Retina (tissue), 1 donor: ENCODE results near the gene ASTN2.
"Not testable (repeated sequence)": the region's sequence is repeated elsewhere in the genome, so short reads cannot be mapped to it uniquely, and the experiment has no call there.

Experiments used
- DNase-seq: peaks from one replicate; pipeline ENCODE4 v3.0.0-alpha.2; 2016

Gene ASTN2

DNA sequence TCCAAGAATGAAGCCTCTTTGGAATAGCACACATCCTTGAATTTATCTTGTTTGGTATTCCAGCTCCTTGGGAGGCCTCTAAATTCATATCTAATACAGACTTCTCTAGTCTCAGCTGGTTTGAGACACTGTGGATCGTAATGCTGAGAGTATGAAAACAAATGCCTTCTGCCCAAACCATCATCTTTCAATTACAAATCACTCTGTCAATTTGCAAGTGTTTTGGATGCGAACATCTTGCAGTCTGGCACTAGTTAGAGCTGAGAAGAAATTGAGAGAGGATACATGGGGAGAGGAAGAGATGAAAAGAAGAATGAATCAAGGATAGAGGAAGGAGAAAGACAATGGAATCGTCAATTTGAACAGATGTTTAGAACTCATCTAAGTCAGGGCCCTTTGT lies 342.6 kb downstream of the ASTN2 start:
- no peak for DNase-seq

DNA sequence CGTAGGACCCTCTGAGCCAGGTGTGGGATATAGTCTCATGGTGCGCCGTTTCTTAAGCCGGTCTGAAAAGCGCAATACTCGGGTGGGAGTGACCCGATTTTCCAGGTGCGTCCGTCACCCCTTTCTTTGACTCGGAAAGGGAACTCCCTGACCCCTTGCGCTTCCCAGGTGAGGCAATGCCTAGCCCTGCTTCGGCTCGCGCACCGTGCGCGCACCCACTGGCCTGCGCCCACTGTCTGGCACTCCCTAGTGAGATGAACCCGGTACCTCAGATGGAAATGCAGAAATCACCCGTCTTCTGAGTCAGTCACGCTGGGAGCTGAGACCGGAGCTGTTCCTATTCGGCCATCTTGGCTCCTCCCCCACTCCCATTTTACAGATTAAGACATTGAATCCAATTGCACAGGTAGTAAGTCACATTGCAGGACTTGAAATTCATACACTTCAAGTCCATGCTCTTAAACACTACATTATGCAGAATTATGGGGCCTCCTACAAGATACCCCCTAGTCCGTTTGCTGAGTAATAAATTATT lies 343.1 kb downstream of the ASTN2 start:
- not testable (repeated sequence) for DNase-seq

DNA sequence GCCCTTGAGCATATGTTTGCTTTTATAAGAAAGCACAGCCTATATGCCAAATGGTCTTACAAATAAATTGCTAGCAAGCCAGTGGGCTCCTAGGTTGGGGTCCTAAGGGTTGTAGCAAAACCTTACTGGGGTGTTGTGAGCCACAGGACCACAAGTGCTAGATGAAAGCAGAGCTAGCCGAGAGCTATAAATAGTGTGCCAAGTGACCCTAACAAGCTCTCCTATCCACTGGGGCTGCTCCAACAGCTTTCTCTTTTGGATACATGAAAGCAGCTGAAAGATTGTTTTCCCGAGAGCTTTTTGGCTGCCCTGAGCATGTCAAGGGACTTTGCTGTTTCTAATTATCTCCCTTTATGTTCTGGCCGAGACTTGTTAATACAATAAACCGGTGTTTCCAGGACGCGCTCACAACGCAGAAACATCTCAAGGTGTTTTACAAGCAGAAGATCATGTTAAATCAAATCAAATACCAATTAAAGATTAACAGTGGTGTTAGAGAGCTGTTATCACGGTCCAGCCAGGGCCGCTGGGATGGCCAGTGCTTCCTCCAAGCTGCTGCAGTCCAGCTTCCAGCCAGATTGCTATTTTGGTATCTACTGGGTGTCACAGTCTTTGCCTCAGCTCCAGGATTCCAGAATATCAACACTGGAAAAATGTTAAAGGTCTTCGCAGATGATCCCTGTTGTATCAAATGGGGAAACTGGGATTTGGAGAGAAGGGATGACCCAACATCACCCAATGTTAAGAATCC lies 351.0 kb downstream of the ASTN2 start:
- no peak for DNase-seq

DNA sequence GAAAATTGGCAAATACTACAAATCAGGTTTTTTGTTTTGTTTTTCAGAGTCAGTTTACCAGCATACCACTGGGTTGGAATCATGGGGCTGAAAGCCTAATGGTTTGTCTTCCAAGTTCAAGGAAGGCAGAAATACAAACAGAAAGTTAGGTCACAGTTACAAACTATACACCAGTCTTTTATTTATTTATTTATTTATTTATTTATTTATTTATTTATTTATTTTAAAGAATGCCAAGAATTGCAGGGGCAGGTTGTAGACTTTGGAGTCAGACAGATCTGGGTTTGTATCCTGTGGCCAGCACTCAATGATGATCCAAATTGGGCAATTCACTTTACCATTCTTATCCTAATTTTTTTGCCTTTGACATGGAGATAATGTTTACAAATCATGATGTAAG lies 353.9 kb downstream of the ASTN2 start:
- DNase-seq = no peak

DNA sequence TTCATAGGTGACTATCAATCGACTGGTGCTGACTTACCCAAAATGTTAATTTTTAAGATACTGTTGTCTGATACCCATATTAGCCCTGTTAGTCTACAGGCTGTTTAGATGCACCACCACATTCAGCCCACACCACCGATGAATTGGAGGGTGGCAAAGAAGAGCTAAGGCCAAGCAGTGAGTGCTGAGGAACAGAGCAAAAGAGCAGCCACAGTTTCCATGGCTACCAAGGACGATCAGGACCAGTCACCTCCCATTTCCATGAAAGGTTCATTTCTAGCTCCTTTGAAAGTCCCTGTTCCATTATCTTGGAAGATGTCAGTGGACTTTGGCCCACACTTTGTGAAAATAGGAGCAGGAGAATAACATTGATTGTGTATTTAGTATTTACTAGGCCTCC lies 364.9 kb downstream of the ASTN2 start:
- DNase-seq = no peak

DNA sequence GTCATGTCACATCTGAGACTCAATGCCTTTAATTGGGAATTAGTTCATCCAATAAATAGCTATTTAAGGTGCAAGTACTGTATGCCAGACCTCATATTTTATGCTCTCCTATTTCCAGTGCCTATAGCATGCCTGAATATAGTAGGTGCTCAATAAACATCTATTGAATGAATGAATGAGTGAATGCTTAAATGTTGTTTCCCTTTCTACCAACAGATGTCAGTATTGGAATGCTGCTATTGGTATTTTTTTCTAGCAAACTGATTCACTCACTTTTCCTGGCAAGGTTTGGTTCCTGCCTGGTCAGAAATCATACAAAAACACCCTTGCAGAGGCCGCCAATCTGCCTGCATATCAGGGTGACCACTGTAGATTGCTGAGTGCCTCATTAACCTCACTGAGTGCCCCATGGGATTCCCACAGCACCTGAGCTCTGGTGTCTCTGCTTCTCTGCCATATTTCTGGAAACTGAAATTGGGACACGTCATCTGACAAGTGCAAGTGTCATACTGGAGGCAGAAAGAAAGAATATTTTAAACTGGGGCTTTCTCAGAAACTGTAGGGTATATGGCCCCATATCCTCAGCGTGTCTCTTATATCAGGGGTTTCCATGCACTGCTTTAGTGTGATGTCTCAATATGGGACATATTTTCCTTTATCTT lies 368.1 kb downstream of the ASTN2 start:
- DNase-seq = no peak

DNA sequence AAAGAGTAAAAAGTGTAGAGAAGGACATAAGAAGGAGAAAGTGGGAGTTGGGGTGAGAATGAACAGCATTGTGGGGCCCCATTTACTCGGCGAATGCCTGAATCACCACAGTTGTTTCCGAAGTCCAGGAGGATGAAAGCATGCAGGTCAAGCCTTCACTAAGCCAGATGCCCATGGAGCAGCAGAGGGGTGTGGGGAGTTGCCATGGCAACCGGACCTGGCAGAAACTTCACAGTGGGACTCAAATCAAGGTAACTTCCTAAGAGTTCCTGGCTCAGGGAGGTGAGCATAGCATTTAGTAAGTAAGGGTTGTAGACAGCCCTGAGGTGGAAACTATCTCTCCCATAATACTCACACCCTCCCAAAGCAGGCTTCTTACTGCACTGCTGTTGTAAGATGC lies 370.6 kb downstream of the ASTN2 start:
- DNase-seq = no peak

DNA sequence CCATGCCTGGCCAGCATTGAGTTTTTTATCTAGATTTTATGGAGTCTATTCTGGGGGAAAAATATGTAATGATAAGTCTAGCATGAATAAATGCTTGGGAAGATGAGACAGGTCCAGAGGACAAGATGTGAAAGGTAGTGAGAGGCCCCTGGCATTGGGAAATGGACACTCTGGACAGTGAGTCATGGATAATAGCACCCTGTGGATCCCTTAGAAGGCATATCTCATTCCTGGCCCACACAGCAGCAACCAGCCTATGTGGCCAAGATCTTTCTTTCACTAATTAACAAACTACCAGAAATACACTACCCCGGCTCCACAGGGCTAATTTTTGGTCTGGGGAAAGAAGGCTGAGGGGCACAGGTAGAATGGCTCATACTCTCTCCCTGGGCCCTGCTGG lies 371.7 kb downstream of the ASTN2 start:
- DNase-seq = no peak

DNA sequence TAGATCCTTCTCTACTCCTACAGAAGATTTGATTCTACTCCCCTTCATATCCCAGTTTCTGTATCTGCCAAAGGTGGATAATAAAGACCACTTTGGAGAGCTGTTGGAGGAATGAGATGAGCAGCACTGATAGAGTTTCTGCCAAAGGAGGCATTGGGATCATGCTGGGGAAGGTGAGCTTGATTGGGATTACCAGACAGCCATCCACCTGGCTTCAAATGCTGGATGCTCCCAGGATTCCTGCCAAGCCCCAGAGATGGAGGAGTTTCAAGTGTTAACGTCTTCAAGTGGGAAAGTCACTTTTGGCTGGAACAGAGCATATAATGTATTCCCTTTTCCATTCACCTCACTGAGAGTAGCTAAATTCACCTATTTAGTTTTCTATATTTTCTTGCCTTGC lies 379.3 kb downstream of the ASTN2 start:
- no peak for DNase-seq

DNA sequence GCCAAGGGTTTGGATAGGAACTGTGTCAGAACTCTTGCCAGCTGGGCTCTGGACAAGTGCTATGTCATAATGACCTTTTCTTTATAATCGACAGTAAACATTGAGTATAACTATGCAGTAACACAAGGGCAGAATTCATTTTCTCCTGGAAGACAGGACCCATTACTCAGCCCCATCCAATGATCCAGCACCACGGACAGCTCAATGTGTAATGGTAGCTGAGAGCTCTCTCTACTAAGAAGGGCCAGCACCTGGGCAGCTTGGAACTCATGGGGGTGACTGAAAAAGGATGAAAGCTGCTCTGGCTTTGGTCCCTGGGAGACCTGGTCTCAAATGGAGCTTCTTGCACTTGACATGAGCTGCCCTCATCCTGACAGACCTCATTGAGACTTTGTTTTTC lies 380.0 kb downstream of the ASTN2 start:
- DNase-seq = no peak

DNA sequence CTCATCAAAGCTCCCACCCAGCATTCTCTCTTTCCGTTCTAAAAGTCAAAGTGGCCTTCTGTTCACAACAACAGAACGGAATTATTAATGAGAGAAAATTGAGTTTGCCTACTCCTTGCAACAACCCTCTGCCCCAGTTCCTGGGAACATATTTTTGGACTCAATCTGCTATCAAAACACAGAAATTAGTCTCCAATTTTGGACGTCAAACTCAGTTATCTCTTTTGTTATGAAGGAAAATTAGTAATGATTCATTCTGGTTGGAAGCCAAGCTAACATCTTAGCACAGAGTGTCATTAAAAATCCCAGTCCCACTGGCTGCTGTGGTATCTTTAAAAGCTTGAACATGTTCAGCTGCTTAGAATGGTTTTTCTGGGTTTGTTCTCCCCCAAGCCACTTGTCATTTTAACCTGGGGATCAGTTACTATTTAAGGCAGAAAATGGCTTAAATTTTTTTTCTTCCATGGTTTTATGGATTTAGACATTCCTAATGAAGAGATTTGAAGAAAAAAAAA lies 384.5 kb downstream of the ASTN2 start:
- DNase-seq = no peak

DNA sequence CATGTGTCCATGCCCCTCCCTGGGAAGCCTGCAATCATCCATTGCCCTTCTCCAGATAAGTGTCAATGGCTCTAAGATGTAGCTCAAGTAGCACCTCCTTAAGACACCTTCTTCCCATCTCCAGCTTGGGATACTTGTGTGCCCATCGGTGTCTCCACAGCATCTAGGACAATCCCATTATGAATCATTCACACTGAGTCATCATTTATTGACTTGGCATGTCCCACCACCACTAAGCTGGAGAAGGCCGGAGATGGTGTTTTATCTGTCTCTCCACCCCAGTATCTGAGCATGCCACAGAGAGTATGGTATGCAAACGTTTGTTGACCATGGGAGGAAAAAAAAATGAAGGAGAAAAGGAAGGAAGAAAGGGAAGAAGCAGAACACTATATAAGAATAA lies 385.5 kb downstream of the ASTN2 start:
- no peak for DNase-seq

DNA sequence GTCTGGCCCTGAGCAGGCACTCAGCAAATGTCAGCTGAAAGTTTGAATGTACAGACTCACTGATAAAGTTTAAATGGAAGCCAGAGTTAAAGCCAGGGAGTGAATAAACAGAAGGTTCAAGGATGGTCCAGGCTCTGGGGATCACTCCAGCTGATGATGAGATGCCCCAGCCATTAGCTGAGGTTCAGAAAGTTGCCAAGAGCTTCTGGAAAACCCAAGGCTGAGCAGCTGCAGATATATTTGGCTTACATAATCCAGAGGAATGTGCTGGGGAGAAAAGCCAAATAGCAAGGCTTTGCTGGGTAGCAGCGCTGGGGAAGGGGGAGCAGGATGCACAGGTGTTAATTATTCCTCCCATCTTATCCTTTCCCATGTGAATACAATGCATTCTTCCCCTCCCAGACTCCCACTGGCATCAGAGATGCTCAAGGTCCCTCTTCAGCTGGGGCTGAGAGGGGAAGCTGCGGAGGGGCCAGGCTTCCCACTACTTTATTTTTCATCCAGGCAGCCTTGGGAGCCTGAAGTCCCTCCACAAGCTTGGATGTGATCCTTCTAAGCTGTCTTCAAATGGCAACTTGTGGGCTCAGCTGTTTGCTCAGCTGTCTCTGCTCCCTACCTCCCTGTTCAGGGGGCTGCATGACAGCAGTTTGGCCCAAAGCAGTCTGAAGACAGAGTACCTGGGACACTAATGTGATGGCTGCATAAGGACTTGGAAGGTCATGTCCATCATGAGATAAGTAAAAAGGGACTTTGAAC lies 386.6 kb downstream of the ASTN2 start:
- no peak for DNase-seq

DNA sequence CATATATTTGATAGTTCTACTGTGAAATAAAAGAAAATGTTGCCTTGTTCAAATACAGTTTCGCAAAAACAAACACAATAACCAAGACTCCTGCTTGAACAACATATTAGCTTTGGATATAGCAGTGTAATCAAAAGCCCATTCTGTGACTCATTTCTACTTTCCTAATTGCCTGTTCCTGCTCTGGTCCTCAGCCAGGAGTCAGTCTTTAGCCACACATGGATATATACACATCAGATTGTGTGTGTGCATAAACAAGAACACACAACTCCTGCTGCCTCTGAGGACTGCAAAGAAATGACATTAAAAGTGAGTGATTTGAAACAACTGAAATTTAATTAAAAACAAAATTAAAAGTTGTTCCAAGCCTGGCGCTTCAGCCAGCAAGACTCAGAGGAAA lies 393.0 kb downstream of the ASTN2 start:
- DNase-seq = no peak

DNA sequence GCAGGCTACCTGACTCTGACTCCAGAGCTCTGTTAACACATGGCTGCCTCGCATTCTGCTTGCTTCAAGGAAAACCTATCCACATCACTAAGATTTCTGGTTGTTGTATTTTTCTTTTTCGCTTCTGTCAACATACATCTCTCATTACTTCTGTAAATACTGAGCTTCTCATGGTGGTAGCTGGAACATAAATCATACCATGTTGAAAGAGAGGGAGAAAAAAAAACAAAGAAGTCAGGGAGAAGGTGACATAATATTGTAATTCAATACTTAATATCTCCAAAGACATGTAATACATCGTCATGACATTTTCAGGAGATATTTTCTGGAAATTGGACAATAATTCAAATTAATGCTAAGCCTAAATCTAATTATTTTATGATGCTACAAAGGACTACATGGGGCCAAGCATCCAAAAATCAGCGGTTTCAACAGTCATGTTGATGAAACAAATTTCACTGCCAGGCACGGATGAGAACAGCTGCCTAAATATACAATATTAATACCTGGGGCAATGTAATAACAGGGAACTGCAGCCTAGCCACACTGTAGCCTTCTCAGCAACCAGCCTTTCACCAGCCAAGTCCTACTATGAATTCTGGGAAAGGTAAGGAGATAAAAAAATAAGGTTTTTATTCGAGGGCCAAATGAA lies 395.8 kb downstream of the ASTN2 start:
- no peak for DNase-seq

DNA sequence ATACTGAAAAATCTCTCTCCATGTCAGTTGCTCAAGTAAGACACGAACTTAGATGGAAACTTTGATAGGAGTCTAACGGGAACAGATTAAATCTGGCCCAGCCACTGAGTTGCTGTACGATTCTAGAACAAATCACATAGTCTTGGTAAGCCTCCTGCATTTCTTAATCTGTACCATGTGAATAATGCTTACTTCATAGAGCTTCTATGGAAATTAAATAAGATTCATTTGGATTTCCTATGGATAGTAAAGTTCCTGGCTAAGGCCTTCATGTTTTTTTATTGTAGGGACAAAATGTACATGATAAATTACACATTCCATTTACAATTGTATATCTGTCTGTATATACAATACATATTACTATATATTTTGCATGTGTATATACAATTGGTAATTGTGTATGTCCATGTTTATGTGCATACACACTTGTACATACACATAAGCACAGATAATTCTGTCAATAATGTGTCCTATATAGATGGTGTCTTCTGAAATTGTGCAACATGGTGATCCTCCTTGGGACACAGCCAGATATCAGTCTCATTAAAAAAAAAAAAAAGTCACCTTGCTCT lies 397.4 kb downstream of the ASTN2 start:
- DNase-seq = no peak

DNA sequence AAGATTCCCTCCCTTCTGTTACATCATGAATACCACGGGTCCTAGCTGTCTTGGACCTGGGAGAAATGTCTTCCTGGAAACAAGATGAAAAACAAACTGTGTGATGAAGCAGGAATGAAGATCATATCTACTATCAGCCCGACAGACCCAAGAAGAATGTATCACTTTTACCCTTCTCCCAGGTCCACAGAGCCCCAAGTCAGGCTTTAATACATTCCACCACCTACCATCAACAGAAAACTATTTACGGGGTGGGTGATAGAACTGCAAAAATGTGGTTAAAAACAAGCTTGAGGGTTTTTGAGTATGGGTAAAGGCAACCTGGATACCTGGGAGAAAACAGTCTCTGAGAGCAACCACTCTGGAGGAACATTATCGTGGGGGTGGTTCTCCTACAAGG lies 400.8 kb downstream of the ASTN2 start:
- DNase-seq = no peak

DNA sequence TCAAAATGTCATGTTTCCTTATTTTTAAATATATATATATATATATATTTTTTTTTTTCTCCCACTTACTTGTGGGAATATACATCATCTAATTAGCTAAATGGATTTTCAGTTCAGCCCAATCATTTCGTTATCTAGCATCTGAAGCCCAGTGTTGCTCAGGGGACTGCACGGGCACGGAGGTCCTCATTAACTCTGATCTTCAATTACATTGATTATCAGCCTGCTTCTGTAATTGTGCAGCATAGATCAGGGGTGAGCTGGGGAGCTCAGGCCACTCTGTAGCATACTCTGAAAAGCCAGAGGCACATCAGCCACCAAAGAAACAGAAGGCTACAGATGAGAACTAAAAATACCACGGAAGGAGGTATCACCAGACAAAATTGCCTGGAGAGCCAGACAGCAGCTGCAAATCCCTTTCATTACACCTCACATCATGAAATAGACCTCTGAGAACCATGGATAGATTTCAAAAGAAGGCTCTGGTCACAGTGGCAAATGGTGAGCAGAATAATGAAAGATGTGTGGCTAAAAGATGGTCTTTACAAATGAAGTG lies 401.3 kb downstream of the ASTN2 start:
- no peak for DNase-seq

DNA sequence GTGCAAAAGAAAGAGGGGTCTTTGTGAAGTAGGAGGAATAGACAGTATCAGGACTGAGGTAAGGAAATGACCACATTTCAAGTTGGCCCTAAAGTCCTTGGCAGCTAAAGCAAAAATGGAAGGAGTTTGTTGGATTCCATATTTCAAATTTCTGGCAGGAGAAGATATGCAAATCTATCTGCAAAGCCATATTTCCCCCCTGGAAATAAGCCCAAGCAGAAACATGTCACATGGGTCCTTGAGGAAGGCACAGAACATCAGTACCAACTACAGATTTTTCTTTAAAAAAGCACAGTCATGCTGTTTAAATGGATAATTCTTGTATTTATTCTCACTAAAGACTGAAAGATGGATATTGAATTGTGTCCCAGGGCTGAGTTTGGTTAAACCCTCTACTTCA lies 404.8 kb downstream of the ASTN2 start:
- DNase-seq = no peak

DNA sequence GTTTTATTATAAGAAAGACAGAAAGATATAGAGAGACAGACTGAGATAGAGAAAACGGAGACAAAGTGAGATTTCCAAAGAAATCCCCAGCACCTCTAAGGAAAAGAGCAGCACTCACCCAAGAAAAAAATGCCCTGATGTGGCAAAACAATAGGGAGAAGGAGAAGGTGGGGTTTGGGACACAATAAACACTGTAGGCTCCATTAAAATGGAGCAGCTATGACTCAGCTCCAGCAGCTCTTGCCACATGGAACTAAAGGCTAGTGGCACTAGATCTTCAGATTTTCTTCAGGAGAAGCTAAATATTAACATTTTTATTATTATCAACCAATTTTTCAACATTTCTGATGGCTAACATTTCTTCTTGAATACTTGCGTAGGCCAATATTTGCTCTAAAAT lies 406.0 kb downstream of the ASTN2 start:
- DNase-seq = no peak

DNA sequence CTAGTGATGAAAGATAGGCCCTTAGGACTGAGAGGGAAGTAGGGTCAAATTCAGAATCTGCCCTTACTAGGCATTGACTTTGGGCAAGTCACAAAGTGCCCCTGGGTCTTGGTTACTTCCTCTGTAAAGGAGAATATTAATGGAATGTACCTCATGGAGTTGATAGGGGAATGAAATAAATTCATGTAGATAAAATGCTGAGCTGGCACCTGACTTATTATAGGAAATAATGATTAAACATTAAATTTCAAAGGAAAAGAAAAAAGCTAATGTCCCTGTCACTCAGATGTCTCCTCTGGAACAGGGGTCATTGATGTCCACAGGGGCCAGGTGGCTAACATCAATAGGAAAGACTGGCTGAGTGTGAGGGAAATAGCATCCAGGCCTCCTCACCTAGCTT lies 406.4 kb downstream of the ASTN2 start:
- DNase-seq = no peak

DNA sequence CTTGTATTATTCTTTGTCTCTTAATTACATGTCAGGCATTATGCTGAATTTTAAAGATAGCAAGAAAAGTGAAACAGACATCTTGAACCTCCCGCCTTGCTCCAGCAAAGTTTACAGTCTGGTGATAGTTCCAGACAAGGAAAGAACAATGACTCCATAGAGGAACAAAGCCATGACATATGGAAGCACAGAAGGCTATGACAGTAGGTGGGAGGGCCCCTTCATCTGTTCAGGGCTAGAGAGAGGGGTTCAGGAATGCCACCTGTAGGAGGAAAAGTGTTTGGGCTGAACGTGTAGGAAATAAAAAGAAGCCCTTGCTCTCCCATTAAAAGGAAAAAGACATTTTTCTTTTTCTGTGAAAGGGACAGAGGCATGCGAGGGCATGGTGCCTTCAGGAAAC lies 412.2 kb downstream of the ASTN2 start:
- no peak for DNase-seq
